GM21515 (cell line): Measurements from ENCODE around the gene TMEM106C.

ENCODE experiments used
- ATAC-seq: cut with Tn5 transposase; IDR thresholded peaks from one replicate; pipeline ENCODE4 v1.9.1; 2021; ENCODE audit not compliant: unreplicated experiment

Gene TMEM106C

GRCh38 chr12:48015129-48015528 lies 51.7 kb downstream of the TMEM106C start:
- ATAC-seq: no peak

GRCh38 chr12:48015954-48016353 lies 52.6 kb downstream of the TMEM106C start:
- ATAC-seq: no peak

GRCh38 chr12:48016373-48017020 lies 53.1 kb downstream of the TMEM106C start:
- ATAC-seq: no peak

- ATAC-seq: no peak
Observed at GRCh38 chr12:48017496-48017895, 54.1 kb downstream of the TMEM106C start.

- ATAC-seq: no peak
Observed at GRCh38 chr12:48017921-48018617, 54.7 kb downstream of the TMEM106C start.
